ENCODE data around the gene LRRC14B. TPM values are rescaled to one million over a fixed set of nuclear protein-coding genes. Genes with fewer than 3 reads are reported as not detected.

Gene LRRC14B
- polyA plus RNA-seq, 1 experiment = not detected

DNA sequence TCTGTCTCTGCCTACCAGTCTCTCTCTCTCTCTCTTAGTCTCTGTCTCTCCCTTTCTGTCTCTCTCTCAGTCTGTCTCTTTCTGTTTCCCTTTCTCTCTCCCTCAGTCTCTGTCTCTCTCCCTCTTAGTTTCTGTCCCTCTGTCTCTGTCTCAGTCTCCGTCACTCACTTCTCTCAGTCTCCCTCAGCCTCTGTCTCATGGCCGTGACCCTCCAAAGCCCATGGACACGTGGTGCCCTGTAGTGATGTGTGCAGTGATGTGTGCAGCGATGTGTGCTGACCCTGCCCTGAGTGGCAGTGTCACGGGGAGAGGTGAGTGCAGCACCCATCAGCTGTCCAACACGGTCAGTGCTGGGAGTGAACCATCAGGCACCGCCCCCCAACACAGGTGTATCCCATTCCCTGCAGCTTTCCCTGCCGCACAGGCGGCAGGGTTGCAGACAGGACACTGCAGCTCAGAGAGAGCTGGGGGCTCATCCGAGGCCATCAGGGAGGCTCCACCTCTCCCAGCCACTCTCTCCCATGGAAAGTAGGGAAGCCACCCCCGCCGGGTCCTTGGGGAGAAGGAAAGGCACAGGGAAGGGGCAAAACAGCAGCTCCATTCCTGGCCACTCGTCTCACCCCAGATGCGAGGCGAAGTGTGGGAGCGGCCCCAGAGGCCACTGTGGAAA, 794 bp upstream of the LRRC14B start:
- ChIA-PET POLR2A (interaction anchor here (0.6 kb wide), 1 partner anchor 56 kb away, joined by 3 read pairs; no protein-coding TSS in a partner anchor), CTCF (interaction anchor here (0.7 to 2.2 kb wide), 2 partner anchors 22 to 127 kb away, joined by 4 to 13 read pairs; no protein-coding TSS in a partner anchor)
- Histone ChIP-seq H3K4me3 (ENCODE audit: low read depth, low read length) (no peak overlapping the region), H3K27me3 (ENCODE audit: control insufficient read depth, insufficient read depth, low read length) (peaks cover 17% of the 10 kb centered on the region), H3K9me3 (ENCODE audit: control insufficient read depth, insufficient read depth, low read length) (peaks cover 6% of the 10 kb centered on the region; the same call in 1 of the 2 replicates), H3K27ac (ENCODE audit: low read depth, low read length) (no peak overlapping the region)
- no peak for TF ChIP-seq CTCF (IDR thresholded peaks at IDR 0.05; ENCODE audit: low read depth, low read length)
- no peak for DNase-seq (ENCODE audit: low read depth, low spot score)

DNA sequence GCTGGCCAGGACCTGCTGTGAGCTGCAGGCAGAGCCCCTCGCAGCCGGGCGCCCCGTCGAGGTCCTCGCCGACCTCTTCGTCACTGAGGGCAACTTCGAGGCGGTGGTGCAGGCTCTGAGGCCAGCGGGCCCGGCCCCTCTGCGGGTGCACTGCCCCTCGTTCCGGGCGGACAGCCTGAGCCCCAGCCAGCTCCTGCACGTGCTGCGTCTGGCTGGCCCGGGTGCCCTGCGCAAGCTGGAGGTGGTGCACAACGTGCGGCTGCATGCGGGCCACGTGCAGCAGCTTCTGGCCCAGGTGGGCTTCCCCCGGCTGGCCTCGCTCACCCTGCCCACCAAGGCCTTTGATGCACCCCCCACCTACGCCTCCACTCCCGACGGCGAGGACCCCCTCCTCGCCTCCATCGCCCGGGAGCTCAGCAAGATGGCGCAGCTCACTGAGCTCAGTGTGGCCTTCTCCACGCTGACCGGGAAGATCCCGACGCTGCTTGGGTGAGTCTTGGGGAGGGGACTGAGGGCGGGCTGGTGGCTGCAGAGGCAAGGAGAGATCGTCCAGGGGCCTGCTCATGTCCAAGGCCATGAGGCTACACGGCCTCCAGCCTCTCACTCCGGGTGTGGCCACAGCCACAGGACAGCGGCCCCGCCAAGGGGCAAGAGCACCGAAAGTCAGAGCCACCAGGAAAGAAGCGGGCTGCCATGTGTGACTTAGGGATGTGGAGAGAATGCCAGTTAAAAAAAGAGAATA, 825 bp downstream of the LRRC14B start:
- H3K27ac ChIP-seq (ENCODE audit: low read depth, low read length) = no peak overlapping the region
- no peak overlapping the region for H3K4me3 ChIP-seq (ENCODE audit: low read depth, low read length)
- no peak for TF ChIP-seq CTCF (IDR thresholded peaks at IDR 0.05; ENCODE audit: low read depth, low read length)
- CTCF ChIA-PET = interaction anchor here (0.6 kb wide), 1 partner anchor 253 kb away, joined by 3 read pairs; no protein-coding TSS in a partner anchor
- POLR2A ChIA-PET = no interaction called here
- peaks cover 17% of the 10 kb centered on the region for H3K27me3 ChIP-seq (ENCODE audit: control insufficient read depth, insufficient read depth, low read length)
- peaks cover 6% of the 10 kb centered on the region; the same call in 1 of the 2 replicates for H3K9me3 ChIP-seq (ENCODE audit: control insufficient read depth, insufficient read depth, low read length)
- DNase-seq (ENCODE audit: low read depth, low spot score) = no peak

GRCh38 chr5:192691-192969, 1.3 kb downstream of the LRRC14B start:
- peaks cover 6% of the 10 kb centered on the region; the same call in 1 of the 2 replicates for H3K9me3 ChIP-seq (ENCODE audit: control insufficient read depth, insufficient read depth, low read length)
- POLR2A ChIA-PET = no interaction called here
- TF ChIP-seq CTCF (IDR thresholded peaks at IDR 0.05; ENCODE audit: low read depth, low read length) = no peak
- H3K27me3 ChIP-seq (ENCODE audit: control insufficient read depth, insufficient read depth, low read length) = peaks cover 17% of the 10 kb centered on the region
- no peak for DNase-seq (ENCODE audit: low read depth, low spot score)
- CTCF ChIA-PET = no interaction called here
- H3K4me3 ChIP-seq (ENCODE audit: low read depth, low read length) = no peak overlapping the region
- H3K27ac ChIP-seq (ENCODE audit: low read depth, low read length) = no peak overlapping the region

DNA sequence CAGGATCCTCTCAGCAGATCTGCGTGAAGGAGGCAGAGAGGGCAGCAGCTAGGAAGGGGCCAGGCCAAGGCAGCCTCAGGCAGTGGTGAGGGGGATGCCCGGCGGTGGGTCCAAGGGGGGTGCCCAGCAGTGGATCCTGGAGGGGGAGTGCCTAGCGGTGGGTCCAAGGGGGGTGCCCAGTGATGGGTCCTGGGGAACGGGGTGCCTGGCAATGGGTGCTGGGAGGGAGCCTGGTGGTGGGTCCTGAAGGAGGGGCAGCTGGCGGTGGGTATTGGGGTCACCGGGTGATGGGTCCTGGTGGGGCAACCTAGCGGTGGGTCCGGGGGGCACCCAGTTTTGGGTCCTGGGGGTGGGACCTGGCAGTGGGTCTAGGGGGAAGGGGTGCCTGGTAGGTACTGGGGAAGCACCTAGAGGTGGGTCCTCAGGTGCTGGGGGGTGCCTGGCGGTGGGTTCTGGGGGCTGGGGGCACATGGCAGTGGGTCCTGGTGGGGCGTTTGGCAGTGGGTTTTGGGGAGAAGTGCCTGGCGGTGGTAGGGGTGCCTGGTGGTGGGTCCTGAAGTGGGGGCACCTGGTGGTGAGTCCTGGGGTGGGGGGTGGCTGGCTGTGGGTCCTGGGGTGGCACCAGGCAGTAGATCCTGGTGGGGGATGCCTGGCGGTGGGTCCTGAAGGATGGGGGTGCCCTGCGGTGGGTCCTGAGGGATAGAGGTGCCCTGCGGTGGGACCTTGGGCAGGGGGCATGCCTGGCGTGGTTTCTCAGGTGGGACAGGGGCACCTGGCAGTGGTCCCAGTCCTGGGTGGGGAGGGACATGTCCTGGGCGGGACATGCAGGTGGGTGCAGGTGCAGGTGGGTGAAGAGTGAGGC, 1.9 kb downstream of the LRRC14B start:
- POLR2A ChIA-PET = no interaction called here
- no peak for TF ChIP-seq CTCF (IDR thresholded peaks at IDR 0.05; ENCODE audit: low read depth, low read length)

More for the DNA sequence above, 1.9 kb downstream of the LRRC14B start:
- no peak overlapping the region for H3K4me3 ChIP-seq (ENCODE audit: low read depth, low read length)
- H3K27ac ChIP-seq (ENCODE audit: low read depth, low read length) = no peak overlapping the region
- H3K27me3 ChIP-seq (ENCODE audit: control insufficient read depth, insufficient read depth, low read length) = peaks cover 17% of the 10 kb centered on the region
- CTCF ChIA-PET = no interaction called here
- DNase-seq (ENCODE audit: low read depth, low spot score) = no peak
- H3K9me3 ChIP-seq (ENCODE audit: control insufficient read depth, insufficient read depth, low read length) = peaks cover 6% of the 10 kb centered on the region; the same call in 1 of the 2 replicates

Data from AG04450 (cell line).